Cerebellar nuclear complex (tissue), 1 donor: ENCODE measurements around the gene CCZ1.
"Not testable (repeated sequence)": the region's sequence is repeated elsewhere in the genome, so short reads cannot be mapped to it uniquely, and the experiment has no call there.

Experiments used
- DNase-seq, 2 experiments: peaks; one replicate each; lab custom pipeline; 2025; lab: John Stamatoyannopoulos, UW

CCZ1 gene

DNA sequence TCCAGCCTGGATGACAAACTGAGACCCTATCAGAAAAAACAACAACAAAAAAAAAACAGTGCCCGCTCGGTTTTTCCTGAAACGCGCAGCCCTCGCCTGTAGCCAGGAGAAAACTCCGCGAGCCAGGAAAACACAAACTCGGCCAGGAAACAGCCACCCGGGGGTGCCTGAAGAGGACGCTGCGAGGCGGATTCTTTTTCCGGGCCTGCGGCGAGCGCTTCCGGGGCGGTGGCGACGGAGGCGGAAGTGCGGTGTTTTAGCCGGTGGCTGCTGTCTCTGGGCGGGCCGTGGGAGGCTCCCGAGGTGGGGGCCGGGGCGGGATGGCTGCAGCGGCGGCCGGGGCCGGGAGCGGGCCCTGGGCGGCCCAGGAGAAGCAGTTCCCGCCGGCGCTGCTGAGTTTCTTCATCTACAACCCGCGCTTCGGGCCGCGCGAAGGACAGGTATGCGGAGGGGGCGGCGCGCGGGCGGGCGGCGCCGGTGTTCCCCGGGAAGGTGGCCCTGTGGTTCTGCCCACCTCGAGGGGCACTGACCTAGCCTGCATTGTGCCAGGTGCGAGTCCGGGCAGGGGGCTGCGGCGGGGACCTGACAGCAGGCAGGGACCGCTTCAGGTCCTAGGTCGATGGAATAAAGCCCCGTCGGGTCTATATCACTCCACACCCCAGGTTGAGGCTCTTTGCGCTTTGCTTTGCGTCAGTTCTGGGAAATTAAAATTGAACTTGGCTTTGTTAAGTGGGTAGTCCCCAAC, at the start of gene CCZ1:
Gene CCZ1 (plus strand): TSS at position 254 of the 745 bp plus-strand sequence. CDS start 67 bp downstream, at position 321.
- peak in 1 of 2 experiments; percentile 47 for DNase-seq

DNA sequence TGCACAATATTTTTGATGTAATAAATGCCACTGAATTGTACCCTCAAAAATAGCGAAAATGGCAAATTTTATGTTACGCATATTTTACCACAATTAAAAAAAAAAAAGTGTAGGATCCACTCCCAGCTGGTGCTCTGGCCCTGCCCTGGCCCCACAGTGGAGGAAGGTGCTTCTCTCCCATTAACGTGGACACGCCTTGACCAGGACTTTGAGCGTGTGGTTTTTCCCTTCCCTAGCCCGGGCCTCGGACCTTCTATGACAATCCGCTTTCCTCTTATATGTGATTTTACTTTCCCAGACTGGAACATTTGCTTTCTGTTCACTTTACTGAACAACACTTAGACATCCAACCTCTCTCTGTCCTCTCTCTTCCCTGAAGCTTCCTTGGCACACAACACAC, 47.6 kb upstream of the CCZ1 start:
- no peak for DNase-seq

DNA sequence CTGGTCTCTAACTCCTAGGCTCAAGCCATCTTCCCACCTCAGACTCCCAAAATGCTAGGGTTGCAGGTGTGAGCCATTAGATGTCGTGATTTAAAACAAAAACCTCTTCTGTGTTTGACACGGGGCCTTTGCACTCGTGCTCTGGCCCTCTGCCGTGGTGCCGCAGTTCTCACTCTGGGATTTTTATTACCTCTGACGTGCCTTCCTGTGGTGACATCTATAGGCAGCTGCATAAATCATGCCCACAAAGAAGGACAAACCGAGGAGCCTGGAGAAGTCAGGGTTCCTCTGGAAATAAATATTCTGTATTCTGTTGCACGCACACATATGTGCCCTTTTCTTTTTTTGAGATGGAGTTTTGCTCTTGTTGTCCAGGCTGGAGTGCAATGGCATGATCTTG, 43.8 kb upstream of the CCZ1 start:
- DNase-seq = no peak

DNA sequence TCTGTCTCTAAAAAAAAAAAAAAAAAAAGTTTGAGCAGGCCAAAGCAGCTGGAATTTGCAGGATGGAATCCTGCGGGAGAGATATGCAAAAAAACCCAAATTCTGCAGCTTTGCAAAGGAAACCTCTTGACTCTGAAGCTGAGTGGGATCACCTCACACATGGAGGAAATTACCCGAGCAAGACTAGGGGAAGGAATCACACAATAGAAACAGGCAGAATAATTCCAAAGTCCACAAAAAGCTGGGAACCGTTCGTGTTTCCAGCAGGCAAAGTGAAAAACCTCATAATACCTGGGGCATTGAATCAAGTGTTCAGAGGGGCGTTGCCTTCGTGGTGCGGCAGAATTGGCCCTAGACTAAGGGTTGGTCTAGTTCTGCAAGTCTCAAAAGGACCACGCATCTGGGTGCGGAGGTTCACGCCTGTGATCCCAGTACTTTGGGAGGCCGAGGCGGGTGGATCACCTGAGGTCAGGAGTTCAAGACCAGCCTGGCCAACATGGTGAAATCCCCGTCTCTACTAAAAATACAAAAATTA, 41.4 kb upstream of the CCZ1 start:
- not testable (repeated sequence) for DNase-seq

DNA sequence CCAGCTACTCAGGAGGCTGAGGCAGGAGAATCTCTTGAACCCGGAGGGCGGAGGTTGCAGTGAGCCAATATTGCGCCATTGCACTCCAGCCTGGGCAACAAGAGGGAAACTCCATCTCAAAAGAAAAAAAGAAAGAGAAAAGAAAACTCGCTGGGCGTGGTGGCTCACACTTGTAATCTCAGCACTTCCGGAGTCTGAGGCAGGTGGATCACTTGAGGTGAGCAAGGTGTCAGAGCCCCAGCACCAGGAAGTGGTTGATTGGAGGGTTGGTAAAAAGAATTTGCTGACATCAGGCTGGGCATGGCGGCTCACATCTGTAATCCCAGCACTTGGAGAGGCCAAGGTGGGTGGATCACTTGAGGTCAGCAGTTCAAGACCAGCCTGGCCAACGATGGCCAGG, 40.0 kb upstream of the CCZ1 start:
- DNase-seq = not testable (repeated sequence)

DNA sequence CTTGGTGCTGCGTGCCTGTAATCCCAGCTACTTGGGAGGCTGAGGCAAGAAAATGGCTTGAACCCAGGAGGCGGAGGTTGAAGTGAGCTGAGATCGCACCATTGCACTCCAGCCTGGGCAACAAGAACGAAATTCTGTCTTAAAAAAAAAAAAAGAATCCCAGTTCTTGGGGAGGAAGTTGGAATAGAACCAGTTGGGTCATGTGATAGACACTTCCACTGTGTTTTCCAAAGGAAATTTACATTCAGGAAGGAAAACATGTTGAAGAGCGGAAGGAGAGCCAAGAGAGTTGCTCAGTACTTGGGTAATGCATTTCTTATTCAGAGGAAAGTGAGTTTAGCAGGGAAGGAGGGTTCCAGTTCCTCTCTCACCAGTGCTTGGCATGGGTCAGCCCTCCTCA, 37.3 kb upstream of the CCZ1 start:
- DNase-seq = not testable (repeated sequence)

DNA sequence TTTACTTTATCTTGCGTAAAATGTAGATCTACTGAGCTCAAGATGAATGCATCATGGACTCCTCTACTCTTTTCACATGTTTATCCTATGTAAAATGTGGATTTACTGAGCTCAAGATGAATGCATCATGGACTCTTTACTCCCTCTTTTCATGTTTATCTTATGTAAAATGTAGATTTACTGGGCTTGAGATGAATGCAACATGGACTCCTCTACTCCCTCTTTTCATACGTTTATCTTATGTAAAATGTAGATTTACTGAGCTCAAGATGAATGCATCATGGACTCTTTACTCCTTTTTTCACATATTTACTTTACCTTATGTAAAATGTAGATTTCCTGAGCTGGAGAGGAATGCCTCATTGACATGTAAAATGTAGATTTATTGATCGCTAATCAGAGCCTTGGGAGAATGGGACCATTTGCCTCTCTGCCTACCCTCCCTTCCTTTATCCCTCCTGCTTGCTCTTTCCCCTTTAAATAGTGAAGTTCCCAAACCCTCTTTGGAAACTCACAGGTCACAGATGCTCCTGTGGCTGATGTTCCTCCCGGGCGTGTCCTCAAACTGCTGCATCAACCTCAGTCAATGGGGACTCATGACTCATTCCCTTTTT, 35.7 kb upstream of the CCZ1 start:
- DNase-seq = not testable (repeated sequence)

DNA sequence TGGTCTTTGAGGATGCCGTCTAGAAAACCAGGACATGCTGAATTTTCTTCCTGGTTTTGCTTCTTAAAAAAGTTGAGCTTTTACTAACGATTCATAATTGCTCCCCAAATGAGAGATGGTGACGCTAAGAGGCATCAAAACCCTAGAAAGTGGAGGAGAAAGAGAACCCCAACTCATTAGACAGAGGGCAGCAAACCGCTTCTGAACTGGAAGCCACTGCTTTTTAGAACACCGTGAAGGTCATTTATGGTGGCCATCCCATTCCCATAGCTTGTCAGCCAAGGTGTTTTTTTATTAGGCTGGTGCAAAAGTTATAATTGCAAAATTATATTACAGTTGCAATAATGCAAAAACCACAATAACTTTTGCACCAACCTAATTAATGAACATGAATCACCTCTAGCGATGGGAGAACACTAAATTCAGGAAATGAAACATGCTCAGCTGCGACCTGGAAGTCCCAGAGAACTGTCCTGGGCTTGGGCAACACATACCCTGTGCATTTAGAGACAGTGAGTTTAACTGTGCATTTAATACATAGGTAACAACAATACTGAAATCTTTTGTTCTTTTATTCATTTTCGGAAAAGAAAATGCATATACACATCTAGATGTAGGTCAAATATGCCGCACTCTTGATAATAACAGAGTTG, 33.1 kb upstream of the CCZ1 start:
- DNase-seq = not testable (repeated sequence)

DNA sequence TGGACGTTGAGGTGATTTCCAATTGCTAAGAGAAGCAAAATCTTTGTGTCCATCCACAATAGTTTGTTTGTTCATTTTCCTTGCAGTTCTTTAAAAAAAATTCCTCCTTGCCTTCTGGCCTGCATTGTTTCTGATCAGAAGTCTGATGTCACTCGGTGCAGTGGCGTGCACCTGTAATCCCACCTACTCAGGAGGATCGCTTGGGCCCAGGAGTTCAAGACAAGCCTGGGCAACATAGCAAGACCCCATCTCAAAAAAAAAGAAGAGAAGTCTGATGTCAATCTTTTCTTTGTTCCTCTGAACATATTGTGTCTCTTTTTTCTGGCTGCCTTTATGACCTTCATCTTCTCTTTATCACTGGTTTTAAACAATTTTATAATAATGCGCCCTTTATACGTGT, 31.5 kb upstream of the CCZ1 start:
- DNase-seq = no peak

DNA sequence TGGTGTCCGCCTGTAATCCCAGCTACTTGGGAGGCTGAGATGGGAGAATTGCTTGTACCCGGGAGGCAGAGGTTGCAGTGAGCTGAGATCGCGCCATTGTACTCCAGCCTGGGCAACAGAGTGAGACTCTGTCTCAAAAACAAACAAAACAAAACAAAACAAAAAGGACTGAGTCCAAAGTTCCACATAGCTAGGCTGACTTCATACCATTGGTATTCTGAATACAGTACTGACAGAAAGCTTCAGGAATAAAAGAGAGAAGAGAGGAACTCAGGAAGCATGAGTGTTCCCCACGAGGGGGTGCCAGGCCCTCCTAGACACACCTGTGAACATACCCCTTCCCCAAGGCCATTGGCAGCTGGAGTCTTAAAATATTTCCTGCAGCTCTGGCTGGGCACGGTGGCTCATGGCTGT, 29.6 kb upstream of the CCZ1 start:
- not testable (repeated sequence) for DNase-seq

DNA sequence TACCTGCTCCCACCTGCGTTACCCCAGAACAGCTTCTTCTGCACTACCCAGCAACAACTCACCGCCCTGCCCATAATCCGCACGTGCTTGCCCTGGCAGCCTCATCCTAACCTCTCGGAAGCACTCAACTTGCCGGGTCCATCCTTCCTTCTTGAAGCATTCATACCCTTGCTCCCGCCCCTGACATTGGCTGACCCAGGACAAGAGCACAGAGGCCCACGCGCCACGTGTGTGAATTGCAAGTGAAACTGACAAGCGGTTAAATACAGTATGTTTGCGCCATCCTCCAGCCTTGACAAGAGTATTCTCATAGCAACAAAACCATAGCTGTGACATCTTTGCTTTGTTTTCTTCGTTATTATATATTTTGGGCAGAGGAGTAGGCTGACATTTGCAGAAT, 28.8 kb upstream of the CCZ1 start:
- DNase-seq = no peak

DNA sequence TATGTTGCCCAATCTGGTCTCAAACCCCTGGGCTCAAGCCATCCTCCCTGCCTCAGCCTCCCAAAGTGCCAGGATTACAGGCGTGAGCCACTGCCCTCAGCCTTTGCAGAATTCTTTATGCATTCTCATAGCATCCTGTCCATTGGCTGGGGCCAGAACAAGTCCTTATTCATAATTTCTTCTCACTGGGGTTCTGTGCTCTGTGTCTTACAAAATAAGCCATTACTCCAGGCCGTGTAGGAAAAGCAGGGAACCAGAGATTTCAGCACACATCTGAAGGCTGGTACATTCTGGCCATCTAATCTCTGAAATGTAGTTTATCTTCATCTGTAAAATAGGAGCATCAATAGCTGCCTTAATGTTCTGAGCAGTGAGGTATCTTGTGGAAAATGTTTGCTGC, 28.2 kb upstream of the CCZ1 start:
- DNase-seq = no peak

DNA sequence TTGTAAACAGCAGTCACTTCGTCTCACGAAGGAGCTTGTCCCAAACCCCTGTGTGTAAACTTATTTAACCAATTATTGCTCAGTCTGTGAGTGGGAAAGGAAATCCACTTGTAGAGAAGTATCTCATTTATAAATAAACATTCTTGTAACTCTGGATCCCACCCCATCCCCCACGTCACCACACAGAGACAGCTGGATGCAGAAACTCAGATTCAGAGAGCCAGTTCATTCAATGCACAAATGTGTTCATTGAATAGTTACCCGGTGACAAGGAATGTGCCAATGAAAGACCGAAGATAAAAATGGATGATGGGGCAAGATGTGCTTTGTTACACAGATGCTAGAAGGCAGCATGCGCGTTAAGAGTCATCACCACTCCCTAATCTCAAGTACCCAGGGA, 26.2 kb upstream of the CCZ1 start:
- no peak for DNase-seq

DNA sequence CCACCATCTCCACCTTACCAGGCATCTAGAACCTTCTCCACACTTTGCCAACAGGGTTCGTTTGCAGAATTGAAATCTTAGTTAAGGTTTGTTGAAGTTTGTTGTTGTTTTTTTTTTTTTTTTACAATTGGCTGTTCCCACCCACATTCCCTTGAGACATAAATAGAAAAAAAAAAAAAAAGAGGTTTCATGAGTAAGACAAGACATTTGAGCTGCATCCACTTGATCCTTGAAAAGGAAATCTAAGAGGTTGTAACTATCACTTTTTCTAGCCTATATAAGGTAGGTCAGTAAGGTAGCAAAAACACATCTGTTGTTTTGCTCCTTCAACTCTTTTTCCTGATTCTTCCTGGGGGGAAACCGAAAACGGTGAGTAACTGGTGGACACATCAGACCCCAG, 18.9 kb upstream of the CCZ1 start:
- DNase-seq = not testable (repeated sequence)

DNA sequence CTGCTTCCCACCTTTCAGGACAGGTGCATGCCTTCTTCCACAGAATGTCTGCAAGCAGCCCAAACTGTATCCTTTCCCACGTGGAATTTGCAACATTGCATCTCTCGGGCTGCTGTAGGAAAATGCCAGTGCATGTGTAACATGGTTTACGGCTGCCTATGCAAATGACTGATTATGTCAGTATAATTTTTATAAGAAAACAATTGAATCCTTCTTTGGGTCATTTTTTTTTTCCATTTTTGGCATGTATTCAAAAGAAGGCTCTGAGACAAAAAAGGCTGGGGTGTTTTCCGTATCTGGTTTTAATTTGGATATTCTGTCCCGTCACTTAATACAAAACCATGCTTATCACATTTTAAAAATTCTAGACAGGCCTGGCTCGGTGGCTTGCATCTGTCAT, 18.4 kb upstream of the CCZ1 start:
- DNase-seq = not testable (repeated sequence)

DNA sequence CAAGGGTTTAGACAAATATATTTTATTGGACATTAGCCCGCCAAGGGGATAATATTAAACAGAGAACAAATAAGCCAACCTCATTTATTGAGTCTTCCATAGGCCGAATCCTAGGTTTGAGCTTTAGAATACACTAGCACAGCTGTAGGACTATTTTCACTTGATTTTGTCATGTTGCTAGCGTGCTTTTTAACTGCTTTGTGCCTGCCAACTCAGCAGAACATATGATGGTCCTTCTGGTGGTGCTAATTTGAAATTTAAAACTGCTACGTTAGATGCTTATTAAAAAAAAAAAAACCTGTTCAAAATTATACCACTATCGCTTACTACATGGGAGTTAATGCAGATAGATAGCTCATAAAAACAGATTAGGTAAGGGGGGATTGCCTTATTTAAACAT, 14.1 kb upstream of the CCZ1 start:
- not testable (repeated sequence) for DNase-seq

DNA sequence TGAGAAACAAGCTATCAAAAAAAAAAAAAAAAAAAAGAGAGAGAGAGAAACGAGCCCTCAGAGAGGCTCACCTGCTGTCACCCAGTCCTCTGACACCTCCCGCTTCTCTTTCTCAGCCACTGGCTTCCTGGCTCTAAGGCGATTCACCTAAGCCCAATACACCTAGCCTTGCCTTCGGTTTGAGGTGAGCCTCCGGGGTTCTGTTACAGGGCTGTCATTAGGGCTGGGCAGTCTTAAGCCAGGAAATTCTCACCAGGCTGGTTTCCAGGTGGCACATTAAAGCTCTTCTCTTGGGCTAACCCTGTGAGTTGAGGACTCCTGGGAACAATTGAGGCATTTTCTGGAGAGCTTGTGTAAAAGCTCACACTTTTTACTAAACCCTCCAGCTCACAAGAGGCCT, 10.5 kb upstream of the CCZ1 start:
- not testable (repeated sequence) for DNase-seq

DNA sequence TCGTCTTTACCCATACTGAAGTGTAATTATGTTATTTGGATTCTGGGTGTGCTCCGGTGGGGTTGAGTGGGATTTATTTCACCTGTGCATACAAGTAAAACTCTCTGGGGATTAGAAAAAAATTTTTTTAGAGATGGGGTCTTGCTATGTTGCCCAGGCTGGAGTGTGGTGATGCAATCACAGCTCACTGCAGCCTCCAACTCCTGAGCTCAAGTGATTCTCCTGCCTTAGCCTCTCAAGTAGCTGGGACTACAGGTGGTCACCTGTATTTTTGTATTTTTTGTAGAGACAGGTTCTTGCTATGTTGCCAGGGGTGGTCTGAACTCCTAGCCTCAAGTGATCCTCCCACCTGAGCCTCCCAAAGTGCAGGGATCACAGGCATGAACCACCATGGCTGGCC, 8.3 kb upstream of the CCZ1 start:
- DNase-seq = not testable (repeated sequence)

DNA sequence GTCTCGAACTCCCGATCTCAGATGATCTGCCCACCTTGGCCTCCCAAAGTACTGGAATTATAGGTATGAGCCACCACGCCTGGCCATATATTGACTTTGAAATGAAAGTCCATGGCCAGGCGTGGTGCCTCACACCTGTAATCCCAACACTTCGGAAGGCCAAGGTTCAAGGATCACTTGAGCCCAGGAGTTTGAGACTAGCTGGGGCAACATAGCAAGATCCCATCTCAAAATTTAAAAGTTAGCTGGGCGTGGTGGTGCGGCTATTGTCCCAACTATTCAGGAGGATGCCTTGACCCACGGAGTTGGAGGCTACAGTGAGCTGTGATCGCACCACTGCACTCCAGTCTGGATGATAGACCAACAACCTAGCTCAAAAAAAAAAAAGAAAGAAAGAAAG, 6.0 kb upstream of the CCZ1 start:
- DNase-seq = no peak

DNA sequence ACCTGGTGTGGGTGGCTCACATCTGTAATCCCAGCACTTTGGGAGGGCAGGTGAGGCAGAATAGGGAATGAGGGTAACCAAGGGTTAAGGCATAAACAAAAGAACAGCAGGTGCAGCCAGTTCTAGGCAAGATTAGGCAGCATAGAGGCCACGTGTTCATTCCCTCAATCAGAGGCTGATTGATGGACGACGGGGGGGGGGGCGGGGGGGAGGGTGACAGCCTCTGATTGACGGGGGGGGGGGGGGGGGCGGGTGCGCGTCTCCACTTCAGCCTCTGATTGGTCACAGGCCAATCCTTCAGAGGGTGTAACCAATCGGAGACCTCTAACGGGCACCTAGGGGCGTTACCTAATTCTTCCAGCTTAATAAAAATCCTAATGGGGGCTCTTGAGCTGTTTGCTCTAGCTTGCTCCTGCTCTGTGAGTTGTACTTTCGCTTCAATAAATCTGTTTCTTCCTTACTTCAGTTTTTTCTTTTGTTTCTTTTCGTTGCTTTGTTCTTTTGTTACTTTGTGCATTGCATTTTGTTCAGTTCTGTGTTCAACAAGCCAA, 1.1 kb upstream of the CCZ1 start:
- not testable (repeated sequence) for DNase-seq

DNA sequence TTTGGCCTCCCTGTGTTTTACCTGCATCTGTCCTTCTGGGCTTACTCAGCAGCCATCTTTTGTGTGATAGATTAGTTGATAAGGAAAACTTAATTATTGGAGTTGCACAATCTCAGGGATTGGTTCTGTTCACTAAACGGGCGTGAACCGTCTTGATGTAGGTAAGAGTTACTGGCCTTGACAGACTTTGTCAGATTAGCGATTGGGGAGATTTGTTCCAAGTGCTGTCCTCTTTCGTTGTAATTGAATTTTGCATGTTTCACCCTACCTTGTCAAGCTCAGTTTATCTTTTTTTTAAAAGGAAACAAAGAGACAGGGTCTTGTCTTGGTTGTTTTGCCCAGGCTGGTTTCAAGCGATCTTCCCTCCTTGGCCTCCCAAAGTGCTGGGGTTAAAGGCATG, 4.5 kb downstream of the CCZ1 start:
- not testable (repeated sequence) for DNase-seq

DNA sequence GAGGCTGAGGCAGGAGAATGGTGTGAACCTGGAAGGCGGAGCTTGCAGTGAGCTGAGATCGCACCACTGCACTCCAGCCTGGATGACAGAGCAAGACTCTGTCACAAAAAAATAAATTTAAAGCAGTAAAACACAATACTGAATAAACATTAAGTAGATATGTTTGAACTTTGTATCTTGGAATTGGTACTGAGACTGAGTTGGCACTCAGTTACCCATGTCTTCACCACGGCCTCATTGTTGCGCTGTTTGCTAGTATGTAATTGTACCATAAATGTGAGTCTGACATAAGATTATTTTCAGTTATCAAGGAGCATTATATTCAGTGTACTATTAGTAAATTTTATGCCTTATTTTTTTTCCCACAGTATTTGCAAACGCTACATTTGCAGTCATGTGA, 6.2 kb downstream of the CCZ1 start:
- DNase-seq = not testable (repeated sequence)

DNA sequence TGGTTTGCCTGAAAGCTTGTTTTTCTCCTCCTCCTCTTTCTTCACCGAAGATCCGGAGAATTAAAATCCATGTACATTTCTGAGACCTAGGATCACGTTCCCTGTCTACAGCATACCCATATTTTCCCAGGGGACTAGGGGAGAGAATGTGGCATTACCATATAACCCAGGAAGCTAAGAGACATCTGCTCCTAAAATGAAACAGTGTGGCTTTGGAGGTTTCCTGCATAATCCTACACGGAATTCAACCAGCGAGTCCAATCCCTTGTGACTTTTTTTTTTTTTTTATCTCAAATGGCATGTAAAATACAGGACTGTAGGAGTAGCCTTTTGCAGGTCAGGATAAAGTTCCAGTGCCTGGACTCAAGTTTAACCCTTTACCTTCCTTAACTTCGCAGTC, 10.3 kb downstream of the CCZ1 start:
- not testable (repeated sequence) for DNase-seq
